A549 (cell line): ENCODE measurements around the gene CAPN9.

Source experiments
- EP300 ChIP-seq, 2 experiments: fragments of >200 bp; sonication (Bioruptor Twin); formaldehyde crosslinking; IDR thresholded peaks; 2 replicates in 1 of 2; 3 replicates in 1 of 2; pipeline ENCODE4 v1.6.1; 2016 to 2017
- RAD21 ChIP-seq, 2 experiments: fragments of >200 bp in 1 of 2; sonication (Bioruptor Twin) in 1 of 2; formaldehyde crosslinking in 1 of 2; IDR thresholded peaks in 1 of 2; conservative IDR thresholded peaks in 1 of 2; 2 replicates in 1 of 2; 3 replicates in 1 of 2; pipeline ENCODE4 v1.6.1; 2012 to 2018; ENCODE audit warnings: inconsistent platforms in 1 of 2
- TF ChIP-seq, protein P1 (sequence below): fragments of >200 bp; sonication (Bioruptor Twin); formaldehyde crosslinking; IDR thresholded peaks from 3 replicates; pipeline ENCODE4 v1.5.1; 2016

DNA sequence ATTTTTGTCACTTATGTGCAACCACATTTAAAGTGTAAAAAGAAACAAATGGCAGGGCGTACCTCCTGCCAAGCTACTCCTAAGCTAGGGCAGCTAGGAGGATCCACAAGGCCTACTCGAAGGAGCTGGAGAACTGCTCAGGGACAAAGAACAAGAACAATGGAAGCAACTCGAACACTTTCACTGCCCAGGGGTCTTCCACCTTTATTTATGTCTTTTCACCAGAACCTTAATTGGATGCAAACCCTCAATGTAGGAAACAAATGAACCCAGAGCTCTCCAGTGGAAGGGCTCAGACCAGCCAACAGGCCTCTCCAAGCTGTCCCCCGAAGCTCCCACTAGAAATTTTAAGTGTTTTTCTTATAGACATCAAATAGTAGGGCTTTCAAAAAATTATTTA, 81.2 kb downstream of the CAPN9 start:
- no peak for TF ChIP-seq EP300 (IDR thresholded peaks at IDR 0.05)
- no peak for TF ChIP-seq RAD21 (conservative IDR thresholded peaks at IDR 0.05 in 1 of 2, IDR thresholded peaks at IDR 0.05 in 1 of 2)
- TF ChIP-seq, protein P1, sequence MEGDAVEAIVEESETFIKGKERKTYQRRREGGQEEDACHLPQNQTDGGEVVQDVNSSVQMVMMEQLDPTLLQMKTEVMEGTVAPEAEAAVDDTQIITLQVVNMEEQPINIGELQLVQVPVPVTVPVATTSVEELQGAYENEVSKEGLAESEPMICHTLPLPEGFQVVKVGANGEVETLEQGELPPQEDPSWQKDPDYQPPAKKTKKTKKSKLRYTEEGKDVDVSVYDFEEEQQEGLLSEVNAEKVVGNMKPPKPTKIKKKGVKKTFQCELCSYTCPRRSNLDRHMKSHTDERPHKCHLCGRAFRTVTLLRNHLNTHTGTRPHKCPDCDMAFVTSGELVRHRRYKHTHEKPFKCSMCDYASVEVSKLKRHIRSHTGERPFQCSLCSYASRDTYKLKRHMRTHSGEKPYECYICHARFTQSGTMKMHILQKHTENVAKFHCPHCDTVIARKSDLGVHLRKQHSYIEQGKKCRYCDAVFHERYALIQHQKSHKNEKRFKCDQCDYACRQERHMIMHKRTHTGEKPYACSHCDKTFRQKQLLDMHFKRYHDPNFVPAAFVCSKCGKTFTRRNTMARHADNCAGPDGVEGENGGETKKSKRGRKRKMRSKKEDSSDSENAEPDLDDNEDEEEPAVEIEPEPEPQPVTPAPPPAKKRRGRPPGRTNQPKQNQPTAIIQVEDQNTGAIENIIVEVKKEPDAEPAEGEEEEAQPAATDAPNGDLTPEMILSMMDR, result no peak
